ENCODE measurements around the gene MEGF11.

DNA sequence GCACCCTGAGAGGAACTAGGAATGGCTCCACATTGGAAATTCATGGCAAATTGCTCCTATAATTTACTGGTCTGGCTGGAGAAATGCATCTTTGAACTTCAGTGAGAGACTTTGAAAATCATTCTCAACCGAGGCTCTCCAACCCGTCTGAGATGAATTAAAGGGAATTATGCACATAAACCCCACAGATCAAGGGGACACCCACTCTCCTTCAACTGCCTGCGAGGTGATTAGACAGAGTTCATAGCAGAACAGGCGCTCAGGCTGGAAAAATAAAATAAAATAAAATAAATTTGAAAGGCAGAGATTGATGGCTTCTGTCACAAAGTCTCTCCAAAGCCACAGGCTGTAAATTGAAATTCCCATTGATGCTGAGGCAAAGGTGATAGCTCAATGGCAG is 37.7 kb downstream of the MEGF11 start:
- TF ChIP-seq EZH2phosphoT487 (IDR thresholded peaks at IDR 0.05; ENCODE audit: borderline replicate concordance, low read length) (no peak), EZH2 (IDR thresholded peaks at IDR 0.05; ENCODE audit: low read length, unreplicated experiment) (no peak)
- TF ChIP-seq, protein P1, sequence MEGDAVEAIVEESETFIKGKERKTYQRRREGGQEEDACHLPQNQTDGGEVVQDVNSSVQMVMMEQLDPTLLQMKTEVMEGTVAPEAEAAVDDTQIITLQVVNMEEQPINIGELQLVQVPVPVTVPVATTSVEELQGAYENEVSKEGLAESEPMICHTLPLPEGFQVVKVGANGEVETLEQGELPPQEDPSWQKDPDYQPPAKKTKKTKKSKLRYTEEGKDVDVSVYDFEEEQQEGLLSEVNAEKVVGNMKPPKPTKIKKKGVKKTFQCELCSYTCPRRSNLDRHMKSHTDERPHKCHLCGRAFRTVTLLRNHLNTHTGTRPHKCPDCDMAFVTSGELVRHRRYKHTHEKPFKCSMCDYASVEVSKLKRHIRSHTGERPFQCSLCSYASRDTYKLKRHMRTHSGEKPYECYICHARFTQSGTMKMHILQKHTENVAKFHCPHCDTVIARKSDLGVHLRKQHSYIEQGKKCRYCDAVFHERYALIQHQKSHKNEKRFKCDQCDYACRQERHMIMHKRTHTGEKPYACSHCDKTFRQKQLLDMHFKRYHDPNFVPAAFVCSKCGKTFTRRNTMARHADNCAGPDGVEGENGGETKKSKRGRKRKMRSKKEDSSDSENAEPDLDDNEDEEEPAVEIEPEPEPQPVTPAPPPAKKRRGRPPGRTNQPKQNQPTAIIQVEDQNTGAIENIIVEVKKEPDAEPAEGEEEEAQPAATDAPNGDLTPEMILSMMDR (conservative IDR thresholded peaks at IDR 0.05; ENCODE audit: low read depth, low read length): no peak
